ENCODE results near the gene DYSF.

DNA sequence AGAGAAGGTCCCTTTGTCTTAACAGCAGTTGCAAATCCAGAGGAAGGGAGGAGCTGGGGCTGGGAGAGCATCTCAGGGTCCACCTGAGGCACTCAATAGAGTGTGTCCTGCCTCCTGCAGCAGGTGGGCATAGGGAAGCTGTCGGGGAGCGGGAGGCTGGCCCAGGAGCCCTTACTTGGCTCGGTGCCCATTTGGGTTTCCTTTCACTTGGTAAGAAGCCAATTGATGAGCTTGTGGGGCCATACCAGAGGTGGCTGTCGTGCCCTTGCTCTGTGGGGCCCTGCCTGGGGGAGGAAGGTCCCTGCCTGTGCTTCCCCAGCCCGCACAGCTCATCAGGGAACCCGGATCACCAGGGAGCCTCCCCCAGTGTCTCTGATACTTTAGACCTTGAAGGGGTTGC lies 229.7 kb downstream of the DYSF start:
- TF ChIP-seq POLR2AphosphoS5 (IDR thresholded peaks at IDR 0.05; ENCODE audit: low read depth, low read length) (no peak), SIN3A (IDR thresholded peaks at IDR 0.05; ENCODE audit: borderline replicate concordance, insufficient read depth, low read length) (no peak), TAF1 (IDR thresholded peaks at IDR 0.05; ENCODE audit: borderline replicate concordance, insufficient read depth, low read length) (no peak)
- TF ChIP-seq, protein P1, sequence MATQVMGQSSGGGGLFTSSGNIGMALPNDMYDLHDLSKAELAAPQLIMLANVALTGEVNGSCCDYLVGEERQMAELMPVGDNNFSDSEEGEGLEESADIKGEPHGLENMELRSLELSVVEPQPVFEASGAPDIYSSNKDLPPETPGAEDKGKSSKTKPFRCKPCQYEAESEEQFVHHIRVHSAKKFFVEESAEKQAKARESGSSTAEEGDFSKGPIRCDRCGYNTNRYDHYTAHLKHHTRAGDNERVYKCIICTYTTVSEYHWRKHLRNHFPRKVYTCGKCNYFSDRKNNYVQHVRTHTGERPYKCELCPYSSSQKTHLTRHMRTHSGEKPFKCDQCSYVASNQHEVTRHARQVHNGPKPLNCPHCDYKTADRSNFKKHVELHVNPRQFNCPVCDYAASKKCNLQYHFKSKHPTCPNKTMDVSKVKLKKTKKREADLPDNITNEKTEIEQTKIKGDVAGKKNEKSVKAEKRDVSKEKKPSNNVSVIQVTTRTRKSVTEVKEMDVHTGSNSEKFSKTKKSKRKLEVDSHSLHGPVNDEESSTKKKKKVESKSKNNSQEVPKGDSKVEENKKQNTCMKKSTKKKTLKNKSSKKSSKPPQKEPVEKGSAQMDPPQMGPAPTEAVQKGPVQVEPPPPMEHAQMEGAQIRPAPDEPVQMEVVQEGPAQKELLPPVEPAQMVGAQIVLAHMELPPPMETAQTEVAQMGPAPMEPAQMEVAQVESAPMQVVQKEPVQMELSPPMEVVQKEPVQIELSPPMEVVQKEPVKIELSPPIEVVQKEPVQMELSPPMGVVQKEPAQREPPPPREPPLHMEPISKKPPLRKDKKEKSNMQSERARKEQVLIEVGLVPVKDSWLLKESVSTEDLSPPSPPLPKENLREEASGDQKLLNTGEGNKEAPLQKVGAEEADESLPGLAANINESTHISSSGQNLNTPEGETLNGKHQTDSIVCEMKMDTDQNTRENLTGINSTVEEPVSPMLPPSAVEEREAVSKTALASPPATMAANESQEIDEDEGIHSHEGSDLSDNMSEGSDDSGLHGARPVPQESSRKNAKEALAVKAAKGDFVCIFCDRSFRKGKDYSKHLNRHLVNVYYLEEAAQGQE (IDR thresholded peaks at IDR 0.05; ENCODE audit: insufficient read depth in 1 of 2, low read depth in 2 of 2, low read length in 2 of 2) = no peak

Data from PFSK-1 (cell line).